K562 (cell line): ENCODE measurements around the gene ATOH8. TPM values are rescaled to one million over a fixed set of nuclear protein-coding genes. Genes with fewer than 3 reads are reported as not detected.

Source experiments
- ATAC-seq: fragments of 200-7000 bp; cut with Tn5 transposase; 3 replicates; pipeline ENCODE4 v1.9.1; 2020; ENCODE audit warnings: moderate library complexity
- BruUV-seq: library from RNA; stranded (reverse); fragments of 400-500 nt; replicated peaks from 2 replicates; lab custom pipeline; 2021; lab: Mats Ljungman, UMichigan
- CTCF ChIA-PET: fragments of 300-600 bp; formaldehyde crosslinking; extraction: SDS; loops from one replicate; lab custom pipeline; 2021; ENCODE audit warnings: low intra/inter-chr PET ratio; lab: Yijun Ruan, JAX
- POLR2A ChIA-PET: fragments of 300-600, 350-650 bp; sonication (Branson Sonifier 250); formaldehyde crosslinking; extraction: SDS; loops from one replicate; lab custom pipeline; 2021; ENCODE audit warnings: antibody characterized with exemption, inconsistent platforms; lab: Yijun Ruan, JAX
- DNase-seq, 4 experiments: peaks; one replicate each; pipeline versions ENCODE4 v3.0.0 to v3.0.0-alpha.2; 2011 to 2018; ENCODE audit warnings: low spot score in 3 of 4, mixed read lengths in 3 of 4; ENCODE audit errors: extremely low read depth in 1 of 4
- FAIRE-seq: peaks from 2 replicates; lab custom pipeline; 2011; peaks lifted over from hg19 to GRCh38; lab: Jason Lieb, UNC
- H2AFZ ChIP-seq: 2 replicates; pipeline ENCODE4 v1.6.0; 2011; ENCODE audit warnings: low read depth, low read length, control low read depth, inconsistent platforms
- H3K27ac ChIP-seq: fragments of 200-600 bp; 3 replicates; pipeline ENCODE4 v1.8.0; 2011; ENCODE audit warnings: low read depth, mild to moderate bottlenecking, control low read depth, inconsistent platforms, low read length, moderate library complexity, mixed read lengths; ENCODE audit errors: extremely low read depth
- H3K27me3 ChIP-seq, 2 experiments: fragments of 300-600 bp in 1 of 2; 2 replicates in 1 of 2; 3 replicates in 1 of 2; pipeline versions ENCODE4 v1.6.0 to v1.8.0; 2011; ENCODE audit warnings: inconsistent platforms in 2 of 2, low read length in 2 of 2, mild to moderate bottlenecking in 1 of 2, mixed read lengths in 1 of 2, moderate library complexity in 1 of 2; ENCODE audit not compliant: control insufficient read depth in 2 of 2, insufficient read depth in 2 of 2
- H3K36me3 ChIP-seq: fragments of 300-600 bp; 3 replicates; pipeline ENCODE4 v1.8.0; 2011; ENCODE audit warnings: mild to moderate bottlenecking, low read length, inconsistent platforms; ENCODE audit not compliant: control insufficient read depth, insufficient read depth
- H3K4me1 ChIP-seq, 2 experiments: fragments of 200-600 bp in 1 of 2; replicated peaks in 1 of 2; 2 replicates in 1 of 2; 3 replicates in 1 of 2; pipeline versions ENCODE4 v1.5.1 to v1.8.0; 2011; ENCODE audit warnings: inconsistent platforms in 2 of 2, low read length in 2 of 2, mild to moderate bottlenecking in 1 of 2, mixed read lengths in 1 of 2, moderate library complexity in 1 of 2; ENCODE audit not compliant: control insufficient read depth in 2 of 2, insufficient read depth in 2 of 2
- H3K4me2 ChIP-seq: 2 replicates; pipeline ENCODE4 v1.6.1; 2011; ENCODE audit warnings: low read length, control low read depth, inconsistent platforms, mixed read lengths; ENCODE audit not compliant: insufficient read depth
- H3K4me3 ChIP-seq: fragments of 200-600 bp; sonication (generic), shearing (Covaris generic); 2 replicates; pipeline ENCODE4 v1.5.1; 2016; ENCODE audit warnings: control low read depth, inconsistent platforms
- H3K79me2 ChIP-seq: fragments of 200-600 bp; 3 replicates; pipeline ENCODE4 v1.8.0; 2011; ENCODE audit warnings: low read length, inconsistent platforms; ENCODE audit not compliant: control insufficient read depth, insufficient read depth
- H3K9ac ChIP-seq, 2 experiments: 2 replicates each; pipeline versions ENCODE4 v1.6.0 to v1.6.1; 2011; ENCODE audit warnings: low read depth in 2 of 2, low read length in 2 of 2, control low read depth in 1 of 2, inconsistent platforms in 1 of 2, mild to moderate bottlenecking in 1 of 2, mixed read lengths in 1 of 2; ENCODE audit not compliant: insufficient read depth in 1 of 2
- H3K9me1 ChIP-seq: one replicate; pipeline ENCODE4 v1.6.0; 2011; ENCODE audit warnings: inconsistent platforms, mild to moderate bottlenecking, low read length, moderate library complexity; ENCODE audit not compliant: control insufficient read depth, insufficient read depth
- H3K9me3 ChIP-seq: replicated peaks from 2 replicates; pipeline ENCODE4 v1.5.1; 2011; ENCODE audit warnings: low read depth, low read length, inconsistent platforms; ENCODE audit not compliant: control insufficient read depth, insufficient read depth
- H4K20me1 ChIP-seq: replicated peaks from 2 replicates; pipeline ENCODE4 v1.6.1; 2011; ENCODE audit warnings: low read length, inconsistent platforms, mixed read lengths; ENCODE audit not compliant: control insufficient read depth, insufficient read depth
- BDP1 ChIP-seq: IDR thresholded peaks from 3 replicates; pipeline ENCODE4 v1.6.1; 2011; ENCODE audit not compliant: insufficient read length, insufficient read depth
- GATAD2A ChIP-seq: fragments of 450-650 bp; IDR thresholded peaks from 2 replicates; pipeline ENCODE4 v1.6.1; 2017
- MAZ ChIP-seq, 2 experiments: fragments of 450-650 bp in 1 of 2; sonication (generic) in 1 of 2; formaldehyde crosslinking; IDR thresholded peaks in 1 of 2; conservative IDR thresholded peaks in 1 of 2; 2 replicates each; pipeline versions ENCODE4 v1.4.0 to v1.5.0; 2020; ENCODE audit warnings: mild to moderate bottlenecking in 1 of 2, missing genetic modification reagents in 1 of 2
- NCOA2 ChIP-seq, 2 experiments: fragments of 450-650 bp; IDR thresholded peaks; 2 replicates each; pipeline ENCODE4 v1.6.1; 2018; ENCODE audit warnings: mild to moderate bottlenecking in 2 of 2, moderate library complexity in 1 of 2; ENCODE audit not compliant: partially characterized antibody in 2 of 2
- NFYB ChIP-seq: IDR thresholded peaks from 2 replicates; pipeline ENCODE4 v1.6.1; 2011; ENCODE audit warnings: mild to moderate bottlenecking, moderate library complexity; ENCODE audit not compliant: insufficient read length; ENCODE audit errors: extremely low read depth
- PCBP1 ChIP-seq: fragments of 200-400 bp; formaldehyde crosslinking; IDR thresholded peaks from 2 replicates; pipeline ENCODE4 v1.6.1; 2018; ENCODE audit warnings: mild to moderate bottlenecking, low read depth, low read length; ENCODE audit not compliant: poor library complexity, severe bottlenecking
- SMAD1 ChIP-seq: fragments of 150-350 bp; IDR thresholded peaks from 2 replicates; pipeline ENCODE4 v1.6.1; 2014; ENCODE audit warnings: low read length, low read depth; ENCODE audit not compliant: partially characterized antibody
- ZNF146 ChIP-seq: IDR thresholded peaks from one replicate; pipeline ENCODE4 v1.6.1; 2018; ENCODE audit warnings: missing compliant biosample characterization; ENCODE audit not compliant: unreplicated experiment
- ZNF431 ChIP-seq: sonication (generic); formaldehyde crosslinking; IDR thresholded peaks from 2 replicates; pipeline ENCODE4 v1.8.0; 2022; ENCODE audit warnings: mild to moderate bottlenecking, missing genetic modification reagents
- WGBS: fragments of 100-300 bp; shearing (Covaris generic); methylation state at CpG from one replicate; pipeline ENCODE4 v1.1.6; 2016; ENCODE audit warnings: low coverage, mixed read lengths; ENCODE audit not compliant: insufficient coverage; ENCODE audit errors: missing lambda C conversion rate; 5-methylcytosine and 5-hydroxymethylcytosine counted together
- in situ Hi-C: fragments of 300-500 bp; cut with MboI; formaldehyde crosslinking; loops from 4 replicates; pipeline ENCODE4 v1.15.0; 2018; ENCODE audit warnings: inconsistent platforms, mixed read lengths
- intact Hi-C: fragments of 100-400 bp; cut with micrococcal nuclease; formaldehyde crosslinking; loops from 2 replicates; pipeline ENCODE4 v1.14.2; 2022
- polyA plus RNA-seq, 8 experiments: library from polyadenylated mRNA; depleted of rRNA in 4 of 8; stranded (reverse) in 5 of 8; unstranded in 3 of 8; fragments of >200 nt; fragmentation: Nextera tagmentation in 2 of 8; fragmentation: Illumina TruSeq in 1 of 8; extraction: Ambion mirVana in 2 of 8; extraction: Trizol in 1 of 8; gene quantifications; 2 replicates each; pipeline versions ENCODE4 v1.2.1 to v1.2.3, GENCODE V29; 2011 to 2014; ENCODE audit warnings: inconsistent platforms in 1 of 8, missing spikeins in 1 of 8
- total RNA-seq, 7 experiments: library from RNA; depleted of rRNA in 6 of 7; stranded (reverse); fragments of >200 nt in 6 of 7; fragmentation: Illumina TruSeq in 2 of 7; extraction: Trizol in 2 of 7; gene quantifications; 2 replicates each; pipeline versions ENCODE4 v1.2.1 to v1.2.3, GENCODE V29; 2011 to 2021; ENCODE audit warnings: low replicate concordance in 1 of 7
- TF ChIP-seq, protein P1 (sequence below): fragments of 450-650 bp; IDR thresholded peaks from 2 replicates; pipeline ENCODE4 v1.6.1; 2016; ENCODE audit warnings: mild to moderate bottlenecking, moderate library complexity
- TF ChIP-seq, protein P2 (sequence below): fragments of 450-650 bp; IDR thresholded peaks from 2 replicates; pipeline ENCODE4 v1.6.1; 2017; ENCODE audit warnings: mild to moderate bottlenecking, moderate library complexity

ATOH8 gene
- total and polyA plus RNA-seq, 9 of the 15 experiments (the other 6 are each of a cell fraction or from before 2014, with no cell fraction given) = not detected

DNA sequence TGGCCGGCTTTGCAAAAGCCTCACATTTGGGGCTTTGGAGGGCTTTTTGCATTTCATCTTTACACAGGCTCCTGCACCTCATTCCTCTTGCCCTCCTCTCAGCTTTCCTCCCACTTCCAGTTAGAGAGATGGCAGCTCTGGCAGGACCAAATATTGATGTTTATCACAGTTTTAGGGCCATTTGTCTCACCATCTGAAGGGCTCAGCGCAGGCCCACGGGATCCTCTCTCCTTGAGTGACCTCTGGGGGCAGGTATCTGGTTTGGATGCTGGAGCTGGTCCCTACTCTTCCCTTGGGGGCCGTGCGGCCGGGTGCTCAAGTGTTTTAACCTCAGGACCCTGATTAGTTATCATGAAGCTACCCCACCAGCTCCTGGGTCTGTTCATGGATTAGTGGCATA is 19.9 kb downstream of the ATOH8 start:
- ChIA-PET CTCF (no interaction called here), POLR2A (interaction anchor here (1.6 kb wide), 1 partner anchor 12 kb away, joined by 3 read pairs; no protein-coding TSS in a partner anchor)
- Histone ChIP-seq H3K27me3 (peaks cover 65 to 98% of the 10 kb centered on the region in 2 experiments), H3K4me2 (no peak overlapping the region), H3K4me3 (no peak overlapping the region), H2AFZ (no peak overlapping the region), H3K27ac (no peak overlapping the region), H3K4me1 (peaks cover 0 to 7% of the 10 kb centered on the region in 2 experiments; a peak in 2 of 5 replicates), H4K20me1 (peaks cover 11% of the 10 kb centered on the region), H3K9ac (no peak overlapping the region), H3K9me3 (no peaks in the 10 kb centered on the region), H3K79me2 (no peaks in the 10 kb centered on the region), H3K36me3 (no peaks in the 10 kb centered on the region), H3K9me1 (no peaks in the 10 kb centered on the region)
- ATAC-seq (no peak), FAIRE-seq (no peak), DNase-seq (no peak)
- intact Hi-C loops (no loop called here), in situ Hi-C loops (no loop called here)
- BruUV-seq = no TSS peak
- WGBS = 1% methylated on average over 5 of the region's 6 CpGs
- TF ChIP-seq MAZ (CRISPR knock-in tag; conservative IDR thresholded peaks at IDR 0.05 in 1 of 2, IDR thresholded peaks at IDR 0.05 in 1 of 2) (no peak), PCBP1 (no peak), NFYB (no peak), GATAD2A (no peak), NCOA2 (IDR thresholded peaks at IDR 0.05; ENCODE audit: partially characterized antibody in 2 of 2) (no peak), SMAD1 (no peak), ZNF431 (CRISPR knock-in tag) (no peak), ZNF146 (no peak), BDP1 (no peak)
- TF ChIP-seq, protein P1, sequence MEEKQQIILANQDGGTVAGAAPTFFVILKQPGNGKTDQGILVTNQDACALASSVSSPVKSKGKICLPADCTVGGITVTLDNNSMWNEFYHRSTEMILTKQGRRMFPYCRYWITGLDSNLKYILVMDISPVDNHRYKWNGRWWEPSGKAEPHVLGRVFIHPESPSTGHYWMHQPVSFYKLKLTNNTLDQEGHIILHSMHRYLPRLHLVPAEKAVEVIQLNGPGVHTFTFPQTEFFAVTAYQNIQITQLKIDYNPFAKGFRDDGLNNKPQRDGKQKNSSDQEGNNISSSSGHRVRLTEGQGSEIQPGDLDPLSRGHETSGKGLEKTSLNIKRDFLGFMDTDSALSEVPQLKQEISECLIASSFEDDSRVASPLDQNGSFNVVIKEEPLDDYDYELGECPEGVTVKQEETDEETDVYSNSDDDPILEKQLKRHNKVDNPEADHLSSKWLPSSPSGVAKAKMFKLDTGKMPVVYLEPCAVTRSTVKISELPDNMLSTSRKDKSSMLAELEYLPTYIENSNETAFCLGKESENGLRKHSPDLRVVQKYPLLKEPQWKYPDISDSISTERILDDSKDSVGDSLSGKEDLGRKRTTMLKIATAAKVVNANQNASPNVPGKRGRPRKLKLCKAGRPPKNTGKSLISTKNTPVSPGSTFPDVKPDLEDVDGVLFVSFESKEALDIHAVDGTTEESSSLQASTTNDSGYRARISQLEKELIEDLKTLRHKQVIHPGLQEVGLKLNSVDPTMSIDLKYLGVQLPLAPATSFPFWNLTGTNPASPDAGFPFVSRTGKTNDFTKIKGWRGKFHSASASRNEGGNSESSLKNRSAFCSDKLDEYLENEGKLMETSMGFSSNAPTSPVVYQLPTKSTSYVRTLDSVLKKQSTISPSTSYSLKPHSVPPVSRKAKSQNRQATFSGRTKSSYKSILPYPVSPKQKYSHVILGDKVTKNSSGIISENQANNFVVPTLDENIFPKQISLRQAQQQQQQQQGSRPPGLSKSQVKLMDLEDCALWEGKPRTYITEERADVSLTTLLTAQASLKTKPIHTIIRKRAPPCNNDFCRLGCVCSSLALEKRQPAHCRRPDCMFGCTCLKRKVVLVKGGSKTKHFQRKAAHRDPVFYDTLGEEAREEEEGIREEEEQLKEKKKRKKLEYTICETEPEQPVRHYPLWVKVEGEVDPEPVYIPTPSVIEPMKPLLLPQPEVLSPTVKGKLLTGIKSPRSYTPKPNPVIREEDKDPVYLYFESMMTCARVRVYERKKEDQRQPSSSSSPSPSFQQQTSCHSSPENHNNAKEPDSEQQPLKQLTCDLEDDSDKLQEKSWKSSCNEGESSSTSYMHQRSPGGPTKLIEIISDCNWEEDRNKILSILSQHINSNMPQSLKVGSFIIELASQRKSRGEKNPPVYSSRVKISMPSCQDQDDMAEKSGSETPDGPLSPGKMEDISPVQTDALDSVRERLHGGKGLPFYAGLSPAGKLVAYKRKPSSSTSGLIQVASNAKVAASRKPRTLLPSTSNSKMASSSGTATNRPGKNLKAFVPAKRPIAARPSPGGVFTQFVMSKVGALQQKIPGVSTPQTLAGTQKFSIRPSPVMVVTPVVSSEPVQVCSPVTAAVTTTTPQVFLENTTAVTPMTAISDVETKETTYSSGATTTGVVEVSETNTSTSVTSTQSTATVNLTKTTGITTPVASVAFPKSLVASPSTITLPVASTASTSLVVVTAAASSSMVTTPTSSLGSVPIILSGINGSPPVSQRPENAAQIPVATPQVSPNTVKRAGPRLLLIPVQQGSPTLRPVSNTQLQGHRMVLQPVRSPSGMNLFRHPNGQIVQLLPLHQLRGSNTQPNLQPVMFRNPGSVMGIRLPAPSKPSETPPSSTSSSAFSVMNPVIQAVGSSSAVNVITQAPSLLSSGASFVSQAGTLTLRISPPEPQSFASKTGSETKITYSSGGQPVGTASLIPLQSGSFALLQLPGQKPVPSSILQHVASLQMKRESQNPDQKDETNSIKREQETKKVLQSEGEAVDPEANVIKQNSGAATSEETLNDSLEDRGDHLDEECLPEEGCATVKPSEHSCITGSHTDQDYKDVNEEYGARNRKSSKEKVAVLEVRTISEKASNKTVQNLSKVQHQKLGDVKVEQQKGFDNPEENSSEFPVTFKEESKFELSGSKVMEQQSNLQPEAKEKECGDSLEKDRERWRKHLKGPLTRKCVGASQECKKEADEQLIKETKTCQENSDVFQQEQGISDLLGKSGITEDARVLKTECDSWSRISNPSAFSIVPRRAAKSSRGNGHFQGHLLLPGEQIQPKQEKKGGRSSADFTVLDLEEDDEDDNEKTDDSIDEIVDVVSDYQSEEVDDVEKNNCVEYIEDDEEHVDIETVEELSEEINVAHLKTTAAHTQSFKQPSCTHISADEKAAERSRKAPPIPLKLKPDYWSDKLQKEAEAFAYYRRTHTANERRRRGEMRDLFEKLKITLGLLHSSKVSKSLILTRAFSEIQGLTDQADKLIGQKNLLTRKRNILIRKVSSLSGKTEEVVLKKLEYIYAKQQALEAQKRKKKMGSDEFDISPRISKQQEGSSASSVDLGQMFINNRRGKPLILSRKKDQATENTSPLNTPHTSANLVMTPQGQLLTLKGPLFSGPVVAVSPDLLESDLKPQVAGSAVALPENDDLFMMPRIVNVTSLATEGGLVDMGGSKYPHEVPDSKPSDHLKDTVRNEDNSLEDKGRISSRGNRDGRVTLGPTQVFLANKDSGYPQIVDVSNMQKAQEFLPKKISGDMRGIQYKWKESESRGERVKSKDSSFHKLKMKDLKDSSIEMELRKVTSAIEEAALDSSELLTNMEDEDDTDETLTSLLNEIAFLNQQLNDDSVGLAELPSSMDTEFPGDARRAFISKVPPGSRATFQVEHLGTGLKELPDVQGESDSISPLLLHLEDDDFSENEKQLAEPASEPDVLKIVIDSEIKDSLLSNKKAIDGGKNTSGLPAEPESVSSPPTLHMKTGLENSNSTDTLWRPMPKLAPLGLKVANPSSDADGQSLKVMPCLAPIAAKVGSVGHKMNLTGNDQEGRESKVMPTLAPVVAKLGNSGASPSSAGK = no peak
- TF ChIP-seq, protein P2, sequence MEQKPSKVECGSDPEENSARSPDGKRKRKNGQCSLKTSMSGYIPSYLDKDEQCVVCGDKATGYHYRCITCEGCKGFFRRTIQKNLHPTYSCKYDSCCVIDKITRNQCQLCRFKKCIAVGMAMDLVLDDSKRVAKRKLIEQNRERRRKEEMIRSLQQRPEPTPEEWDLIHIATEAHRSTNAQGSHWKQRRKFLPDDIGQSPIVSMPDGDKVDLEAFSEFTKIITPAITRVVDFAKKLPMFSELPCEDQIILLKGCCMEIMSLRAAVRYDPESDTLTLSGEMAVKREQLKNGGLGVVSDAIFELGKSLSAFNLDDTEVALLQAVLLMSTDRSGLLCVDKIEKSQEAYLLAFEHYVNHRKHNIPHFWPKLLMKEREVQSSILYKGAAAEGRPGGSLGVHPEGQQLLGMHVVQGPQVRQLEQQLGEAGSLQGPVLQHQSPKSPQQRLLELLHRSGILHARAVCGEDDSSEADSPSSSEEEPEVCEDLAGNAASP = no peak
